HG02870 (cell line): ENCODE measurements around the gene NCAPH2.
A peak's percentile ranks its signal among the peaks of the same experiment; 100 is the strongest.

Experiments used
- ATAC-seq: cut with Tn5 transposase; IDR thresholded peaks from one replicate; pipeline ENCODE4 v1.9.1; 2021; ENCODE audit warnings: mild to moderate bottlenecking, moderate library complexity; ENCODE audit not compliant: unreplicated experiment

The NCAPH2 gene

GRCh38 chr22:50507991-50508884 is at the start of gene NCAPH2:
Gene NCAPH2, plus strand, starts transcription at chr22:50508224. Its CDS starts 114 bp downstream, at chr22:50508338.
- ATAC-seq: peak; percentile 75

DNA sequence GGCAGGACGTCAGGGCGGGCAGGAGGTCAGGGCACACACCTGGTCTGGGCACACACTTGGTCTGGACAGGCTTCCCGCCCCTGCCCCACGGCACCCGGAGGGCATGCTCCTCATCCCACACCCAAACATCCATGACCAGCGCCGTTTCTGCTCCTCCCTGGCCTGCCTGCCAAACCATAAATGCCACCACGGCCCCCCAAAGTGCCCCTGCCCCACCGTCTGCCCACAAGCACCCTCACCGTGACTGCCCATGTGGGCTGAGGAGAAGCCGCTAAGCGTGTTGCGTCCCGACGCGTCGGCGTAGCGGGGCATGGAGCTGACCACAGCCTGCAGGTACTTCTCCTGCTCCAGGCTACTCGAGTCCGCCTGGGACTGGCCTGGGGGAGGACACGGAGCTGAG is 49.0 kb upstream of the NCAPH2 start:
- no peak for ATAC-seq

GRCh38 chr22:50459496-50460140 is 48.4 kb upstream of the NCAPH2 start:
- ATAC-seq: no peak

DNA sequence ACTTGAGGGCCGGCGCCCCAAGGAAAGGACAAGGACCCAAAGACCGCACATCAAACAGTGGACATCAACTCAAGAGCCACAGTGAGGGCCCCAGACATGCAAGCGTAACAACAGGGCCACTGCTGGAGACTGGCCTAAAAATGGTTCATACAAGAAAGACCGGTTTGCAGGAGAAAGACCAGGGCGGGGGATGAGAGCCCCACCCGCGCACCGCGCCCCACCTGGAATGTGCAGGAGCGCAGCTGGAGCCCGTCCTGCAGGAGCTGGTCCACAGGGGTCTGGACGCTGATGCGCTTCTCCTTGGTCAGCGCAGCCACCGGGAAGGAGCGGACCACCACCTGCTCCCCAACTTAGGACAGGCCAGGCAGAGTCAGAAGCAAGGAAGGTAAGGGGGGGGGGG is 47.1 kb upstream of the NCAPH2 start:
- ATAC-seq: no peak

DNA sequence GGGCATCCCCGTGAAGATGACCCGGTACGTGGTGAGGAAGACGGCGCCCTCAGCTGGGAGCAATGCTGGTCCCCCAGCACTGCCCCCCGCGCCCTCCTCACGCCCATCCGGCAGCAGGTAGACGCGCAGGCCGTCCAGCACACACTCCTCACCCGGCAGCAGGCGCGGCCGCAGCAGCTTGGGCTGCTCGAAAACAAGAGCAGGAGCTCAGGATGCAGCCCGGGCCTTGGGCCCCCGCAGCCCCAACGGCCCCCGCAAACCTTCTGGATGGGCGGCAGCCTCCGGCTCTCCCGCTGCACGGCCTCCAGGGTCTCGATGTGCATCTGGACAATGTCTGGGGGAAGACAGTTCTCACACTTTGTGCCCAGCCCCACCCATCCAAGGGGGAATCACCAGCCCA is 46.5 kb upstream of the NCAPH2 start:
- ATAC-seq: no peak

GRCh38 chr22:50461979-50462540 is 46.0 kb upstream of the NCAPH2 start:
- ATAC-seq: no peak

GRCh38 chr22:50463188-50463900 is 44.7 kb upstream of the NCAPH2 start:
- ATAC-seq: no peak

- ATAC-seq: no peak
Observed at GRCh38 chr22:50464451-50464850, 43.6 kb upstream of the NCAPH2 start.

DNA sequence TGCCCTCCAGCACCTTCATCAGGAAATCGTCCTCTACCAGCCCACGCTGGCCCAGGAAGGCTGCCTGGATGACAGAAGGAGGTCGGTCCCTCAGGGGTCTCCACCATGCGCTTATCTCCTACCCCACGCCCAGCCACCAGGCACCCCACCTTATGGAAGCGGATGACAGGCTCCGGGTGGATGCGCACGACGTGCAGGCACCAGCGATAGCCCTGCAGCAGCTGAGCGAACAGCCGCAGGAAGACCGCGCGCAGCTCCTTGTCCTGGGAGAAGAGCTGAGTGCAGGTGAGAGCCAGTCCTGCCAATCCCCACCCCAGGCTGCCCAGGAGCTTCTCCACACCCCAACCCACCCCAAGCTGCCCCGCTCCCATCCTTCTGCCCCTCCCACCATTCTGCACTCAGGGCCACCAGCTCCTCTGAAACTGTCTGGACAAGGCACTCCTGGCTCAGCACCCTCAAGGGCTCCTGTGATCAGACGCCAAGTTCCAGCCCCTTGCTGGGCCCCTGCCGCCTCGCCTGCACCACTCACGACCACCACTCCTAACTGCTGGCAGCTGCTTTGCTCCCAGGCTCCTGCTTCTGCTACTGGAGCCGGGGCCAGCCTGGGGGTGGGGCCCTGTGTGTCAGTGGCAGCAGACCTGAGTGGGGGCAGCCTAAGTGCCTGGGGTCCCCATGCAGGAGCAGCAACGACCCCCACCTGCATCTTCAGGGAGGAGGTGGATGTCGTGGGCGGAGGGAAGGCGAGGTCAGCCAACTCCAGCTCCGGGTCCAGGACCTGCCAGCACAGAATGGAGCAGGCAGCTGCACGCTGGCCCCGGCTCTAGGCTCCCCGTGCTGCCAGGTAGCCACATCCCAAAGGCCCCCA is 42.7 kb upstream of the NCAPH2 start:
- no peak for ATAC-seq

DNA sequence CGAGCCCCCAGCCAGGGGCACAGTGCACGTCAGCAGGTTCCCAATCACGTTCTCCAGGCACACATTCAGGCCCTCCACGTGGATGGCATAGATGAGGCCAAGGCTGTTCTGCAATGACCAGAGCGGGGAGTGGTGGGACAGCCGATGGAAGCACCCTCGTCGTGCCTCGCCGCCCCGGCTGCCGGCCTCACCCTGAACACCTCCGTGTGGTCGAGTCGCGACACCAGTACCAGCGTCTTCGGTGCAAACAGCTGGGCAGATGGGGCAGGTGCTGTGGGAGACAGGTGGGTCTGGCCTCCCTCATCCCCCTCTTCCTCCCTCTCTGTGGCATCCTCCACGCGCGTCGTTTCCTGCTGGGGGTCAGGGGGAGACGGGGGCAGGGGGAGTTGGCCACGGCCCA is 40.7 kb upstream of the NCAPH2 start:
- no peak for ATAC-seq

DNA sequence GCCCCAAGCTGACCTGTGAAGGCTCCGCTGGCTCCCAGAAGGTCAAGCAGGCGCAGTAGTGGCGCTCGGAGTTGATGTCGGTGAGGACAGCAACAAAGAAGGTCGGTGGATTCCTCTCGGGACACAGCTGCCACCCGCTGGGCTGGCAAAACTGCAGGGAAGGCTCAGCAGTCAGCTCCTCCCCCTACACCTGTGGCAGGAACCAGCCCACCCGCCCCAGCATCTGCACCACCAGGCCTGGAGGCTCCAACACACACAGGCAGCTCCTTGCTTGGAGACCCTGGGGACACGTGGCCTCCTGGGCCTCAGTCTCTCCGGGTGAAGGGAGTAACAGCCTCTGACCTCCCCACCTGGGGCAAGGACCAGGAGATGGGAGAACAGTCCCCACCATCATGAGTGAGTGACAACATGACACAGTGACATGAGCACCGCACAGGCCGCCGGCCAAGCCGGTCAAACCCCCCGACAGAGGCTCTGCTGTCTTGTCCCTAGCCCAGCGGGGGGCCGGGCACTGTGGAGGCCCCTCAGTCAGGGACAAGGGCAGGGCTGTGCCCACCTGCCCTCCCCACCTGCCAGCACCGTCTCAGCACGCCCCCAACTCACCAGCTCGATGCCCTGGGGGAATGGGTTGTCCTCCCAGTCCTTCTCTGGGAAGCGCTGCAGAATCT is 40.1 kb upstream of the NCAPH2 start:
- no peak for ATAC-seq

- ATAC-seq: no peak
Observed at GRCh38 chr22:50468626-50469025, 39.4 kb upstream of the NCAPH2 start.

DNA sequence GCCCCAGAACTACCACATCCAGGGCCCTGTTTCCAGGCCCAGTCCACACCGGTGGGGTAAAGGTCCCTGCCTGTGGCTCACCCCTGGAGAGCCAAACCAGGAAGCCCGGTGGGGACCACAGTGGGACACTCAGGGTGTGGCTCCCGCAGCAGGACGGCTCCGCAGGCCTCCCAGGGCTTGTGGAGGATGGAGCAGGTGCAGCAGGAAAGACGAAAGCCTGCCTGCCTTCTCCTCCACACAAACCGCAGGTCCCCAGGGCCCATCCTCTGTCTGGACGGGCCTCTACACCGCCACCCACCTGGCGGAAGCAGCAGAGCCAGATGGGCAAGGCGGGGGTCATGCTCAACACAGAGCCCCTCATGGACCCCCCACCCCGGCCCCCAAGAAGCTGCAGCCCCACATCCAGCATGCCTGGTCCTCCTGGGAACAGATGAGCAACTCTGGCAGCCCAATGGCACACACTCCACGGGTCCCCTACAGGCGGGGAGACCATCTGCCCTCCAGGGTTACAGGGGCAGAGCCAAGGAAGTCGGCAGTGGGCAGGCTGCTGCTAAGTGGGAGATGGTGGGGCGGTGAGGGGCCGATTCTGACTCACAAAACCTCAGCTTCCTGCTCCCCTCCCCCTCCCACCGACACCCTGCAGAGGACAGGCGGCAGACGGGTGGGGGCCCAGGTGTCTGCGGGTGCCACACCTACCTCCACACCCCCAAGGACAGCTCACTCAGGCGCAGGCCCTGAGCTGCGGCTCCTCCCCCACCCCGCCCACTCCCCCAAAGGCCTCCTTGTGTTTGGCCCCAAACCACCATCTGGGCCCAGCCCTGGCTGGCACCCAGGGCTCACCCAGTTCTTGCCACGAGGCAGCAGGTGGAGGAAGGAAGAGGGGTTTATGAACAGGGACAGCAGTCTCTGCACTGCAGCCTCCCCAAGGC is 38.4 kb upstream of the NCAPH2 start:
- peak; percentile 37 for ATAC-seq

DNA sequence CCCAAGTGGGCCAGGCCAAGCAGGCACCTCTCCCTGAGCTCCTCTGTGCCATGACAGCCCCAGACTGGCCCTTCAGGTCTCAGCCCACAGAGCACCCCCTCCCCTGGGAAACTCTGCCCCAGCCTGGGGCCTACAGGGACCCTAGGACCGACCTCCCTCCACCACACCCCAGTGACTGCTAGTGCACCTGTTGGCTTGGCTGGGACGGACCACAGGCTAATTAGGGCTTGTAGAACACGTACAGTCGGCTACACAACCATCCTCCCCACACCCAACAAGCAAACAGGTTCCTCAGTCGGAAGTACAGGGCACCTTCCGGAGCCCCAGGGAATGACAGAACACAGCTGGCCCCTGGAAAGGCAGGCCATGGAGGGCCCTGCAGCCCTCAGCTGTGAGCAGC is 37.5 kb upstream of the NCAPH2 start:
- ATAC-seq: no peak

GRCh38 chr22:50471197-50471847 is 36.7 kb upstream of the NCAPH2 start:
- no peak for ATAC-seq

- no peak for ATAC-seq
Observed at GRCh38 chr22:50471962-50472361, 36.1 kb upstream of the NCAPH2 start.

DNA sequence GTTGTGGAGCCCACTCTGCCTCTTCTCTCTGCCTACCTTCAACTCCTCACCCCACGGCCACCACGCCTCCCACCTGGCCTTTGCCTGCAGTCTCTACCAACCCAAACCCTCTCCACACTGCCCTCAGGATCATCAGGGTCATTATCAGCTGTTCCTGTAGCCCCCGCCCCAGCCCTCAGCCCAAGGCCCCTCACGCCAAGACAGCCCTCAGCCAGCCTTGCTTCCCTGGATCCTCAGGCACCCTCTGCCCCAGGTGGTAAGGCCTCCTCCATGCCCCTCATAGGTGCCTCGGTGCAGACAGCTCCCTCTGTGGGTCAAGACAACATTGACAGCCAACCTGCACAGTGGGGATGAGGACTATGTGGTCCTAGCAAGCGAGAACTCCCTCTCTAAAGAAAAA is 34.9 kb upstream of the NCAPH2 start:
- ATAC-seq: no peak
